K562 (cell line): ENCODE measurements around the gene COPS6. TPM values are rescaled to one million over a fixed set of nuclear protein-coding genes. Genes with fewer than 3 reads are reported as not detected.

Source experiments
- E4F1 ChIP-seq: fragments of 250-450 bp; sonication (Bioruptor Pico); IDR thresholded peaks from 2 replicates; pipeline ENCODE4 v1.5.0; 2021; ENCODE audit warnings: mild to moderate bottlenecking, borderline replicate concordance
- ELK1 ChIP-seq: sonication (generic); formaldehyde crosslinking; IDR thresholded peaks from 2 replicates; pipeline ENCODE4 v1.8.1; 2022; ENCODE audit warnings: missing genetic modification reagents
- FOXJ2 ChIP-seq: fragments of 200-800 bp; sonication (Bioruptor generic); IDR thresholded peaks from 2 replicates; pipeline ENCODE4 v1.6.1; 2016; ENCODE audit warnings: missing genetic modification characterization, missing compliant biosample characterization
- HSF4 ChIP-seq: fragments of 250-450 bp; sonication (Bioruptor Pico); IDR thresholded peaks from 2 replicates; pipeline ENCODE4 v2.1.2; 2022; ENCODE audit warnings: mild to moderate bottlenecking, moderate library complexity, borderline replicate concordance
- LCOR ChIP-seq: sonication (generic); formaldehyde crosslinking; IDR thresholded peaks from 2 replicates; pipeline ENCODE4 v1.8.0; 2022; ENCODE audit warnings: mild to moderate bottlenecking, missing genetic modification reagents
- MNT ChIP-seq, 2 experiments: fragments of 450-650 bp; conservative IDR thresholded peaks; 2 replicates each; pipeline ENCODE4 v1.6.1; 2017; ENCODE audit warnings: mild to moderate bottlenecking in 2 of 2, moderate library complexity in 2 of 2
- PHF21A ChIP-seq: fragments of 450-650 bp; IDR thresholded peaks from 2 replicates; pipeline ENCODE4 v1.6.1; 2017; ENCODE audit warnings: low read depth, borderline replicate concordance
- SMARCA4 ChIP-seq: fragments of 450-650 bp; IDR thresholded peaks from 2 replicates; pipeline ENCODE4 v1.6.1; 2016
- TAF1 ChIP-seq: IDR thresholded peaks from 2 replicates; pipeline ENCODE4 v1.6.1; 2011; ENCODE audit warnings: mild to moderate bottlenecking, low read length, moderate library complexity; ENCODE audit not compliant: insufficient read depth, control insufficient read depth, severe bottlenecking; ENCODE audit errors: extremely low read depth
- TBP ChIP-seq: optimal IDR thresholded peaks from 2 replicates; pipeline ENCODE3; 2011; ENCODE audit warnings: low read depth, low read length, improper control_type of control experiment
- TCF3 ChIP-seq: sonication (generic); formaldehyde crosslinking; IDR thresholded peaks from 2 replicates; pipeline ENCODE4 v1.4.0; 2020; ENCODE audit warnings: mild to moderate bottlenecking, missing genetic modification reagents
- TEAD4 ChIP-seq, 2 experiments: sonication (generic) in 1 of 2; formaldehyde crosslinking in 1 of 2; IDR thresholded peaks; 2 replicates each; pipeline versions ENCODE4 v1.6.1 to v1.8.0; 2012 to 2022; ENCODE audit warnings: borderline replicate concordance in 1 of 2, inconsistent platforms in 1 of 2, low read length in 1 of 2, mild to moderate bottlenecking in 1 of 2, missing genetic modification reagents in 1 of 2
- ZNF512 ChIP-seq: IDR thresholded peaks from 2 replicates; pipeline ENCODE4 v1.6.1; 2016; ENCODE audit warnings: missing genetic modification characterization, missing compliant biosample characterization
- ZNF639 ChIP-seq, 2 experiments: fragments of 200-800 bp in 1 of 2; sonication (Bioruptor generic) in 1 of 2; sonication (generic) in 1 of 2; formaldehyde crosslinking in 1 of 2; IDR thresholded peaks in 1 of 2; conservative IDR thresholded peaks in 1 of 2; 2 replicates each; pipeline versions ENCODE4 v1.5.0 to v1.6.1; 2016 to 2020; ENCODE audit warnings: missing compliant biosample characterization in 1 of 2, missing genetic modification characterization in 1 of 2, missing genetic modification reagents in 1 of 2
- polyA plus RNA-seq, 8 experiments: library from polyadenylated mRNA; depleted of rRNA in 4 of 8; stranded (reverse) in 5 of 8; unstranded in 3 of 8; fragments of >200 nt; fragmentation: Nextera tagmentation in 2 of 8; fragmentation: Illumina TruSeq in 1 of 8; extraction: Ambion mirVana in 2 of 8; extraction: Trizol in 1 of 8; gene quantifications; 2 replicates each; pipeline versions ENCODE4 v1.2.1 to v1.2.3, GENCODE V29; 2011 to 2014; ENCODE audit warnings: inconsistent platforms in 1 of 8, missing spikeins in 1 of 8
- total RNA-seq, 7 experiments: library from RNA; depleted of rRNA in 6 of 7; stranded (reverse); fragments of >200 nt in 6 of 7; fragmentation: Illumina TruSeq in 2 of 7; extraction: Trizol in 2 of 7; gene quantifications; 2 replicates each; pipeline versions ENCODE4 v1.2.1 to v1.2.3, GENCODE V29; 2011 to 2021; ENCODE audit warnings: low replicate concordance in 1 of 7

The COPS6 gene
- total and polyA plus RNA-seq, 9 of the 15 experiments (the other 6 are each of a cell fraction or from before 2014, with no cell fraction given): 63.0 to 331 (median 168) TPM

- no peak for TF ChIP-seq TBP
- no peak for TF ChIP-seq PHF21A
- TF ChIP-seq FOXJ2 (tag): no peak; the same call in 1 of the 2 replicates
- TF ChIP-seq TAF1: no peak
- TF ChIP-seq TEAD4 (IDR thresholded peaks at IDR 0.05; ENCODE audit: low read length): no peak
- TF ChIP-seq TEAD4 (CRISPR knock-in tag; IDR thresholded peaks at IDR 0.05; ENCODE audit: borderline replicate concordance): no peak
- peak; percentile 100 for TF ChIP-seq ZNF512 (tag)
- no peak for TF ChIP-seq LCOR (CRISPR knock-in tag)
- TF ChIP-seq HSF4 (CRISPR knock-in tag): no peak
- TF ChIP-seq MNT (conservative IDR thresholded peaks at IDR 0.05): no peak; a peak in 2 of 4 replicates
- TF ChIP-seq ELK1 (CRISPR knock-in tag): no peak
- TF ChIP-seq SMARCA4: no peak
- no peak for TF ChIP-seq E4F1 (CRISPR knock-in tag)
- TF ChIP-seq ZNF639 (CRISPR knock-in tag; conservative IDR thresholded peaks at IDR 0.05 in 1 of 2, IDR thresholded peaks at IDR 0.05 in 1 of 2): no peak
- TF ChIP-seq TCF3 (CRISPR knock-in tag): no peak
Measured at GRCh38 chr7:100130608-100131453, 42.1 kb downstream of the COPS6 start (continued).
